ENCODE measurements around the gene ETFRF1.

Gene ETFRF1

GRCh38 chr12:25242981-25243679 lies 48.1 kb downstream of the ETFRF1 start:
- no peak for DNase-seq (ENCODE audit: low read depth)
- no peak for TF ChIP-seq CTCF (conservative IDR thresholded peaks at IDR 0.05; ENCODE audit: low read depth, low read length)
- no peak overlapping the region for H3K4me3 ChIP-seq (ENCODE audit: low read depth, low read length)

GRCh38 chr12:25243680-25243990 lies 48.6 kb downstream of the ETFRF1 start:
- DNase-seq (ENCODE audit: low read depth), result no peak
- H3K4me3 ChIP-seq (ENCODE audit: low read depth, low read length), result no peak overlapping the region
- TF ChIP-seq CTCF (conservative IDR thresholded peaks at IDR 0.05; ENCODE audit: low read depth, low read length), result no peak

- no peak for DNase-seq (ENCODE audit: low read depth)
- TF ChIP-seq CTCF (conservative IDR thresholded peaks at IDR 0.05; ENCODE audit: low read depth, low read length), result no peak
- no peak overlapping the region for H3K4me3 ChIP-seq (ENCODE audit: low read depth, low read length)
Measured at GRCh38 chr12:25245491-25245890, 50.5 kb downstream of the ETFRF1 start.

GRCh38 chr12:25248137-25248536 lies 53.1 kb downstream of the ETFRF1 start:
- H3K4me3 ChIP-seq (ENCODE audit: low read depth, low read length), result no peak overlapping the region
- no peak for TF ChIP-seq CTCF (conservative IDR thresholded peaks at IDR 0.05; ENCODE audit: low read depth, low read length)
- DNase-seq (ENCODE audit: low read depth), result no peak

- DNase-seq (ENCODE audit: low read depth), result no peak
- H3K4me3 ChIP-seq (ENCODE audit: low read depth, low read length), result no peak overlapping the region
- no peak for TF ChIP-seq CTCF (conservative IDR thresholded peaks at IDR 0.05; ENCODE audit: low read depth, low read length)
Measured at GRCh38 chr12:25248732-25249131, 53.7 kb downstream of the ETFRF1 start.

GRCh38 chr12:25249931-25250738 lies 55.1 kb downstream of the ETFRF1 start:
- no peak for TF ChIP-seq CTCF (conservative IDR thresholded peaks at IDR 0.05; ENCODE audit: low read depth, low read length)

More at GRCh38 chr12:25249931-25250738, 55.1 kb downstream of the ETFRF1 start:
- peak; percentile 23 for DNase-seq (ENCODE audit: low read depth)
- H3K4me3 ChIP-seq (ENCODE audit: low read depth, low read length), result peak overlapping the region; percentile 83
